Myometrial cell (primary cell): ENCODE measurements around the gene HOXA3. TPM values are rescaled to one million over a fixed set of nuclear protein-coding genes. Genes with fewer than 3 reads are reported as not detected.

Experiments
- total RNA-seq: library from RNA; depleted of rRNA; stranded (reverse); fragments of >200 nt; gene quantifications from 2 replicates; pipeline ENCODE4 v1.2.3, GENCODE V29; 2015

The HOXA3 gene
- total RNA-seq, 1 donor from 2014 or later: 0.18 TPM

Other genes starting within 250 kb of the HOXA3 start
- gene HOXA1, start 56.6 kb downstream of the HOXA3 start, total RNA-seq: 1.7 and 2.1 TPM in 2 replicates
- 0.53 TPM in 1 of 2 replicates, not detected in the other for gene HOXA2, start 49.9 kb downstream of the HOXA3 start, total RNA-seq
- 0.89 TPM in 1 of 2 replicates, not detected in the other for gene HOXA4, start 21.8 kb downstream of the HOXA3 start, total RNA-seq
- 1.7 and 6.2 TPM in 2 replicates for gene HOXA5, start 8.9 kb downstream of the HOXA3 start, total RNA-seq
- gene HOXA6, start 4.8 kb downstream of the HOXA3 start, total RNA-seq: 3.2 TPM in 1 of 2 replicates, not detected in the other
- 2.6 and 4.8 TPM in 2 replicates for gene HOXA7, start 4.1 kb upstream of the HOXA3 start, total RNA-seq
- 17.9 and 23.2 TPM in 2 replicates for gene HOXA9, start 13.0 kb upstream of the HOXA3 start, total RNA-seq
- 22.7 and 24.8 TPM in 2 replicates for gene HOXA10, start 21.7 kb upstream of the HOXA3 start, total RNA-seq
- 28.4 and 32.6 TPM in 2 replicates for gene HOXA11, start 32.6 kb upstream of the HOXA3 start, total RNA-seq
- 11.0 and 18.8 TPM in 2 replicates for gene HOXA13, start 47.5 kb upstream of the HOXA3 start, total RNA-seq
- gene EVX1, start 90.2 kb upstream of the HOXA3 start, total RNA-seq: 0.86 TPM in 1 of 2 replicates, not detected in the other